Measurements from ENCODE around the gene DIP2C.

DIP2C gene

GRCh38 chr10:227014-227413 is 462.5 kb downstream of the DIP2C start:
- TF ChIP-seq CTCF (IDR thresholded peaks at IDR 0.05; ENCODE audit: low read depth, low read length) = no peak
- no peak overlapping the region for H3K27ac ChIP-seq
- DNase-seq = no peak
- no peaks in the 10 kb centered on the region for H3K9me3 ChIP-seq (ENCODE audit: severe bottlenecking)
- H3K36me3 ChIP-seq = no peaks in the 10 kb centered on the region
- no peak overlapping the region for H3K4me3 ChIP-seq (ENCODE audit: low read depth, low read length)
- H3K27me3 ChIP-seq (ENCODE audit: insufficient read depth, low read depth, severe bottlenecking) = no peaks in the 10 kb centered on the region

GRCh38 chr10:226018-226417 is 463.4 kb downstream of the DIP2C start:
- H3K27ac ChIP-seq = no peak overlapping the region

GRCh38 chr10:224571-224970 is 464.9 kb downstream of the DIP2C start:
- Histone ChIP-seq H3K9me3 (ENCODE audit: severe bottlenecking) (no peaks in the 10 kb centered on the region), H3K36me3 (no peaks in the 10 kb centered on the region), H3K27me3 (ENCODE audit: insufficient read depth, low read depth, severe bottlenecking) (no peaks in the 10 kb centered on the region), H3K4me3 (ENCODE audit: low read depth, low read length) (no peak overlapping the region), H3K27ac (no peak overlapping the region)
- no peak for TF ChIP-seq CTCF (IDR thresholded peaks at IDR 0.05; ENCODE audit: low read depth, low read length)
- DNase-seq = no peak

More at GRCh38 chr10:226018-226417, 463.4 kb downstream of the DIP2C start:
- Histone ChIP-seq H3K4me3 (ENCODE audit: low read depth, low read length) (no peak overlapping the region), H3K27me3 (ENCODE audit: insufficient read depth, low read depth, severe bottlenecking) (no peaks in the 10 kb centered on the region), H3K36me3 (no peaks in the 10 kb centered on the region), H3K9me3 (ENCODE audit: severe bottlenecking) (no peaks in the 10 kb centered on the region)
- no peak for DNase-seq
- no peak for TF ChIP-seq CTCF (IDR thresholded peaks at IDR 0.05; ENCODE audit: low read depth, low read length)

All from WERI-Rb-1 (cell line).